ENCODE measurements around the gene LDLRAD2.

- TF ChIP-seq CTCF (conservative IDR thresholded peaks at IDR 0.05 in 1 of 2, IDR thresholded peaks at IDR 0.05 in 1 of 2; ENCODE audit: low read depth in 1 of 2, low read length in 2 of 2) (no peak), EZH2 (IDR thresholded peaks at IDR 0.05; ENCODE audit: low read length, missing control alignments) (no peak)
Observed at GRCh38 chr1:21764615-21765423, 47.2 kb upstream of the LDLRAD2 start.

Data from fibroblast of lung (primary cell).